Sigmoid colon (tissue), 3 donors: Measurements from ENCODE around the gene EPGN.

Experiments used
- POLR2A ChIP-seq, 2 donors: fragments of 450-650 bp; IDR thresholded peaks; one replicate each; pipeline ENCODE4 v1.6.1; 2016; ENCODE audit warnings: antibody characterized with exemption in 2 of 2, mild to moderate bottlenecking in 2 of 2, moderate library complexity in 2 of 2
- TF ChIP-seq, protein P1 (sequence below), 4 experiments: fragments of 450-650 bp in 3 of 4; fragments of 200-600 bp in 1 of 4; IDR thresholded peaks; one replicate each; pipeline ENCODE4 v1.5.1; 2016 to 2019; ENCODE audit warnings: antibody characterized with exemption in 4 of 4, mild to moderate bottlenecking in 3 of 4, moderate library complexity in 2 of 4

DNA sequence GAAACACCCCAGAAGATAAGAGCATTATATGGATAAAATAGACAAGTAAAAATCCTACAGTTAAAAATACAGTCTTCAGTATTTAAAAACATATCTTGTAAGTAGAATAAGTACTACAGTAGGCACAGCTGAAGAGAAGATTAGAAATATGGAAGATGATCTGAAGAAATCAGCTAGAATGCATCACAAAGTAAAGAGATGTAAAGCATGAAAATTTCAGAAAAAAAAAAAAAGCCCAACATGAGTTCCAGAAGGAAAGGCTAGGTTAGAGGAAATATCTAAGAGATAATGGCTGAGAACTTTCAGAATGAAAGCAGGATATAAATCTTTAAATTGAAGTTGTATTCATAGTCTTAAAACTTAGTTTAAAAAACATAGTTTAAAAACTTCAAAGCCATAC lies 21.0 kb downstream of the EPGN start:
- TF ChIP-seq, protein P1, sequence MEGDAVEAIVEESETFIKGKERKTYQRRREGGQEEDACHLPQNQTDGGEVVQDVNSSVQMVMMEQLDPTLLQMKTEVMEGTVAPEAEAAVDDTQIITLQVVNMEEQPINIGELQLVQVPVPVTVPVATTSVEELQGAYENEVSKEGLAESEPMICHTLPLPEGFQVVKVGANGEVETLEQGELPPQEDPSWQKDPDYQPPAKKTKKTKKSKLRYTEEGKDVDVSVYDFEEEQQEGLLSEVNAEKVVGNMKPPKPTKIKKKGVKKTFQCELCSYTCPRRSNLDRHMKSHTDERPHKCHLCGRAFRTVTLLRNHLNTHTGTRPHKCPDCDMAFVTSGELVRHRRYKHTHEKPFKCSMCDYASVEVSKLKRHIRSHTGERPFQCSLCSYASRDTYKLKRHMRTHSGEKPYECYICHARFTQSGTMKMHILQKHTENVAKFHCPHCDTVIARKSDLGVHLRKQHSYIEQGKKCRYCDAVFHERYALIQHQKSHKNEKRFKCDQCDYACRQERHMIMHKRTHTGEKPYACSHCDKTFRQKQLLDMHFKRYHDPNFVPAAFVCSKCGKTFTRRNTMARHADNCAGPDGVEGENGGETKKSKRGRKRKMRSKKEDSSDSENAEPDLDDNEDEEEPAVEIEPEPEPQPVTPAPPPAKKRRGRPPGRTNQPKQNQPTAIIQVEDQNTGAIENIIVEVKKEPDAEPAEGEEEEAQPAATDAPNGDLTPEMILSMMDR (IDR thresholded peaks at IDR 0.05): no peak
- no peak for TF ChIP-seq POLR2A (IDR thresholded peaks at IDR 0.05)
